ENCODE results near the gene MUC22. TPM values are rescaled to one million over a fixed set of nuclear protein-coding genes. Genes with fewer than 3 reads are reported as not detected.

The MUC22 gene
- polyA plus RNA-seq, 1 donor (not counting 4 experiments of a cell fraction or from before 2014, with no cell fraction given), result not detected

DNA sequence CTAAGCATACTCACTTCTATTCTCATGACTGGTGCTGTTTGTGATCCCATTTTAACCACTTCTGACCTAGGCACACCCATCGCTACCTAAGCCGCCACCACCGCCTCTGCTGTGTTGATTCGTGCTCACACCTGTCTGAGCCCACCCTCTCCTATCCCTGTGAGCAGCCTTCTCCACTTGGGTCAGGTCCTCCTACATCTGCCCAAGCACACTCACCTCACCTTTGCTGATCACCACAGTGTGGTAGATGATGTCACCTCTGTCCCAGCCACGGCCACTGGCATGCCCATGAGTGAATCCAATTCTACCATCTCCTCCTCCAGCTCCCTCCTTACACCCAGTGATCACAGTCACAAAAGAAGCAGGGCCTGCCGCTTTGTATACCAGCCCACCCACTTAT is 20.8 kb downstream of the MUC22 start:
- H2AFZ ChIP-seq (ENCODE audit: control insufficient read depth, low read length), result no peak overlapping the region
- no peaks in the 10 kb centered on the region for H4K20me1 ChIP-seq (ENCODE audit: control insufficient read depth, extremely low read depth, insufficient read depth, low read length)
- no peaks in the 10 kb centered on the region for H3K79me2 ChIP-seq (ENCODE audit: control insufficient read depth, insufficient read depth, low read length)
- no peaks in the 10 kb centered on the region for H3K36me3 ChIP-seq (ENCODE audit: control insufficient read depth in 2 of 2, extremely low read depth in 1 of 2, insufficient read depth in 2 of 2, low read length in 2 of 2)
- DNase-seq (ENCODE audit: low read depth, low spot score) (no peak), FAIRE-seq (no peak)
- H3K27ac ChIP-seq (ENCODE audit: control insufficient read depth, insufficient read depth, low read length), result no peak overlapping the region
- TF ChIP-seq, protein P1, sequence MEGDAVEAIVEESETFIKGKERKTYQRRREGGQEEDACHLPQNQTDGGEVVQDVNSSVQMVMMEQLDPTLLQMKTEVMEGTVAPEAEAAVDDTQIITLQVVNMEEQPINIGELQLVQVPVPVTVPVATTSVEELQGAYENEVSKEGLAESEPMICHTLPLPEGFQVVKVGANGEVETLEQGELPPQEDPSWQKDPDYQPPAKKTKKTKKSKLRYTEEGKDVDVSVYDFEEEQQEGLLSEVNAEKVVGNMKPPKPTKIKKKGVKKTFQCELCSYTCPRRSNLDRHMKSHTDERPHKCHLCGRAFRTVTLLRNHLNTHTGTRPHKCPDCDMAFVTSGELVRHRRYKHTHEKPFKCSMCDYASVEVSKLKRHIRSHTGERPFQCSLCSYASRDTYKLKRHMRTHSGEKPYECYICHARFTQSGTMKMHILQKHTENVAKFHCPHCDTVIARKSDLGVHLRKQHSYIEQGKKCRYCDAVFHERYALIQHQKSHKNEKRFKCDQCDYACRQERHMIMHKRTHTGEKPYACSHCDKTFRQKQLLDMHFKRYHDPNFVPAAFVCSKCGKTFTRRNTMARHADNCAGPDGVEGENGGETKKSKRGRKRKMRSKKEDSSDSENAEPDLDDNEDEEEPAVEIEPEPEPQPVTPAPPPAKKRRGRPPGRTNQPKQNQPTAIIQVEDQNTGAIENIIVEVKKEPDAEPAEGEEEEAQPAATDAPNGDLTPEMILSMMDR (optimal IDR thresholded peaks at IDR 0.05 in 1 of 3, IDR thresholded peaks at IDR 0.05 in 1 of 3, conservative IDR thresholded peaks at IDR 0.05 in 1 of 3; ENCODE audit: extremely low read depth in 1 of 3, insufficient read depth in 2 of 3, low read length in 3 of 3), result no peak
- TF ChIP-seq EZH2 (IDR thresholded peaks at IDR 0.05; ENCODE audit: low read length), result no peak
- no peak overlapping the region for H3K4me3 ChIP-seq (ENCODE audit: control insufficient read depth in 2 of 3, extremely low read depth in 1 of 3, insufficient read depth in 2 of 3, low read depth in 1 of 3, low read length in 3 of 3)
- dilution Hi-C loops (cut with MboI; ENCODE audit: extremely low pct_ligation_motif_present, low sequenced_read_pairs), result no loop called here
- no peaks in the 10 kb centered on the region for H3K9me3 ChIP-seq (ENCODE audit: control insufficient read depth, low read depth, low read length)
- no peaks in the 10 kb centered on the region for H3K9me1 ChIP-seq (ENCODE audit: control insufficient read depth, extremely low read depth, insufficient read depth, low read length)
- no peak overlapping the region for H3K9ac ChIP-seq (ENCODE audit: control insufficient read depth, extremely low read depth, insufficient read depth, low read length)
- H3K27me3 ChIP-seq (ENCODE audit: control insufficient read depth, extremely low read depth, insufficient read depth, low read length), result no peaks in the 10 kb centered on the region
- no peaks in the 10 kb centered on the region for H3K4me1 ChIP-seq (ENCODE audit: control insufficient read depth, extremely low read depth, insufficient read depth, low read length)
- no peak overlapping the region for H3K4me2 ChIP-seq (ENCODE audit: control insufficient read depth, extremely low read depth, insufficient read depth, low read depth, low read length)

DNA sequence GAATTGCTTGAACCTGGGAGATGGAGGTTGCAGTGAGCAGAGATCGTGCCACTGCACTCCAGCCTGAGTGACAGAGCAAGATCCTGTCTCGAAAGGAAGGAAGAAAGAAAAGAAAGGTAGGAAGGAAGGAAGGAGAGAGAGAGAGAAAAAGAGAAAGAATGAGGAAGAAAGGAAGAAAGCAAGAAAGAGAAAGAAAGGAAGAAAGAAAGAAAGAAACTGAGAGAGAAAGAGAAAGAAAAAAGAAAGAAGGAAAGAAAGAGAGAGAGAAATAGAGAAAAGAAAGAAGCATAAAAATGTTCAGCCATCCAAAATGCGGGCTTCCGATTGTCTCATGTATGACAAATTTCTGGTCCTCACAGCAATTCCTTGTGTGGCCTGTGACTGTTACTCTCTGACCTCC is 22.8 kb downstream of the MUC22 start:
- H3K4me2 ChIP-seq (ENCODE audit: control insufficient read depth, extremely low read depth, insufficient read depth, low read depth, low read length), result no peak overlapping the region
- H4K20me1 ChIP-seq (ENCODE audit: control insufficient read depth, extremely low read depth, insufficient read depth, low read length), result no peaks in the 10 kb centered on the region
- no peak overlapping the region for H3K4me3 ChIP-seq (ENCODE audit: control insufficient read depth in 2 of 3, extremely low read depth in 1 of 3, insufficient read depth in 2 of 3, low read depth in 1 of 3, low read length in 3 of 3)
- H3K9me3 ChIP-seq (ENCODE audit: control insufficient read depth, low read depth, low read length), result no peaks in the 10 kb centered on the region
- H3K9ac ChIP-seq (ENCODE audit: control insufficient read depth, extremely low read depth, insufficient read depth, low read length), result no peak overlapping the region
- no peaks in the 10 kb centered on the region for H3K9me1 ChIP-seq (ENCODE audit: control insufficient read depth, extremely low read depth, insufficient read depth, low read length)
- FAIRE-seq, result no peak
- no peaks in the 10 kb centered on the region for H3K4me1 ChIP-seq (ENCODE audit: control insufficient read depth, extremely low read depth, insufficient read depth, low read length)
- H3K36me3 ChIP-seq (ENCODE audit: control insufficient read depth in 2 of 2, extremely low read depth in 1 of 2, insufficient read depth in 2 of 2, low read length in 2 of 2), result no peaks in the 10 kb centered on the region
- dilution Hi-C loops (cut with MboI; ENCODE audit: extremely low pct_ligation_motif_present, low sequenced_read_pairs), result no loop called here
- TF ChIP-seq, protein P1 (optimal IDR thresholded peaks at IDR 0.05 in 1 of 3, IDR thresholded peaks at IDR 0.05 in 1 of 3, conservative IDR thresholded peaks at IDR 0.05 in 1 of 3; ENCODE audit: extremely low read depth in 1 of 3, insufficient read depth in 2 of 3, low read length in 3 of 3), result no peak
- TF ChIP-seq EZH2 (IDR thresholded peaks at IDR 0.05; ENCODE audit: low read length), result no peak
- no peaks in the 10 kb centered on the region for H3K79me2 ChIP-seq (ENCODE audit: control insufficient read depth, insufficient read depth, low read length)
- no peak for DNase-seq (ENCODE audit: low read depth, low spot score)
- H2AFZ ChIP-seq (ENCODE audit: control insufficient read depth, low read length), result no peak overlapping the region
- H3K27ac ChIP-seq (ENCODE audit: control insufficient read depth, insufficient read depth, low read length), result no peak overlapping the region
- H3K27me3 ChIP-seq (ENCODE audit: control insufficient read depth, extremely low read depth, insufficient read depth, low read length), result no peaks in the 10 kb centered on the region

Measured in keratinocyte (primary cell).